MG63 (cell line): Measurements from ENCODE around the gene TFPT. TPM values are rescaled to one million over a fixed set of nuclear protein-coding genes. Genes with fewer than 3 reads are reported as not detected.

Experiments used
- DNase-seq: peaks from one replicate; pipeline ENCODE4 v3.0.0-alpha.2; 2020
- H3K27me3 ChIP-seq: fragments of 250-450 bp; sonication (Bioruptor Pico); 2 replicates; pipeline ENCODE4 v1.5.1; 2020; ENCODE audit warnings: mild to moderate bottlenecking, moderate library complexity
- H3K36me3 ChIP-seq: fragments of 250-450 bp; sonication (Bioruptor Pico); 2 replicates; pipeline ENCODE4 v1.5.1; 2020; ENCODE audit warnings: mild to moderate bottlenecking, moderate library complexity
- H3K4me3 ChIP-seq: fragments of 250-450 bp; sonication (Bioruptor Pico); 2 replicates; pipeline ENCODE4 v1.5.1; 2020; ENCODE audit warnings: mild to moderate bottlenecking, moderate library complexity
- H3K9me3 ChIP-seq: fragments of 250-450 bp; sonication (Bioruptor Pico); 2 replicates; pipeline ENCODE4 v1.5.1; 2020; ENCODE audit warnings: mild to moderate bottlenecking, moderate library complexity
- total RNA-seq: library from RNA; depleted of rRNA; stranded (reverse); fragments of >200 nt; shearing (Covaris generic); gene quantifications from 2 replicates; pipeline ENCODE4 v1.2.3, GENCODE V29; 2014; ENCODE audit warnings: low replicate concordance; rRNA removed

Gene TFPT, protein sequence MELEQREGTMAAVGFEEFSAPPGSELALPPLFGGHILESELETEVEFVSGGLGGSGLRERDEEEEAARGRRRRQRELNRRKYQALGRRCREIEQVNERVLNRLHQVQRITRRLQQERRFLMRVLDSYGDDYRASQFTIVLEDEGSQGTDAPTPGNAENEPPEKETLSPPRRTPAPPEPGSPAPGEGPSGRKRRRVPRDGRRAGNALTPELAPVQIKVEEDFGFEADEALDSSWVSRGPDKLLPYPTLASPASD
- 23.9 and 36.5 TPM in 2 replicates for total RNA-seq

DNA sequence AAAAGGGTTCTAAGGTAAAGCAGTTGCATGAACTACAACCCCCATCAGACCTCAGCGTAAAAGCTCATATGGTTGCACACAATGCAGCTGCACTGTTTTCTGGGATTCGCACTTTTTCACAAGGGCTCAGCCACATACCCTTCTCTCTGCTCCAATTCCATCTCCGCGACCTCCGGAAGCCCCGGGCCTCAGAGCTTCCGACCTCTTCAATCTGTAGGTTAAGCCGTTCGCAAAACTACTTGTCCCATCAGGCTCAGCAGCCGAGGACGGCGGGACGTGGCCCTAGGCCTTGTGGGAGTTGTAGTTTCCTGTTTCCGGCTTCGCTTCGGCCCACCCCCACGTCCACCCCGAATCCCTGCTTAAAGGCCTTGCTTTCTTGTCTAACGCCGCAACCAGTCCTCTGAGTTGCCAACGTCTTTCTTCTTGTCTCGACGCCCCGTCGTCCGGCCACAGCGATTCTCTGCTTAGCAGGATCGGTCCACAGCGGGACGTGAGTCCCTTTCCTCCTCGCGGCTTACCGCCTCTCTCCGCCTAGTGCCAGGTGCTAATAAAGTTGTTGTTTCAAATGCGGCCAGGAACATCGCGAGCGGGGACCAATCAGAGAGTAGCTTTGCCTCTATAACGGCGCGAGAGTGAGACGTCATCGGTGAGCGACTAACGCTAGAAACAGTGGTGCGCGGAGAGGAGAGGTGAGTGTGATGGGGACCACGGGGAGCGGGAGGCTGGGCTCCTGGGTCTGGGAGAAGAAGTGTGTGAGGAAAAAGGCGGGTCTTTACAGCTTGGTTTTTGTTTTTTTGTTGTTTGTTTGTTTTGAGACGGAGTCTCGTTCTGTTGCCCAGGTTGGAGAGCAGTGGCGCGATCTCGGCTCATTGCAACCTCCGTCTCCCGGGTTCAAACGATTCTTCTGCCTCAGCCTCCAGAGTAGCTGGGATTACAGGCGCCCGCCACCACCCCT lies at the start of gene TFPT, which contains the start of gene PRPF31:
TFPT (minus strand) TSS at position 549 of the 955 bp plus-strand sequence; CDS start at position 161, 388 bp downstream.
PRPF31 (plus strand) TSS at position 646 of the 955 bp plus-strand sequence. CDS start 2,525 bp downstream, outside the sequence.
- no peaks in the 10 kb centered on the region; the same call in 1 of the 2 replicates for H3K9me3 ChIP-seq
- peaks cover 36% of the 10 kb centered on the region for H3K36me3 ChIP-seq
- DNase-seq: peak; percentile 97

GRCh38 chr19:54165222-54165621 lies 49.8 kb upstream of the TFPT start:
- Histone ChIP-seq H3K9me3 (peaks cover 5% of the 10 kb centered on the region; the same call in 1 of the 2 replicates), H3K4me3 (no peak overlapping the region), H3K27me3 (peaks cover 5% of the 10 kb centered on the region), H3K36me3 (no peaks in the 10 kb centered on the region)
- no peak for DNase-seq

More for the DNA sequence above, at the start of gene TFPT, which contains the start of gene PRPF31:
- Histone ChIP-seq H3K27me3 (no peaks in the 10 kb centered on the region), H3K4me3 (peak within 1 kb of the TSS; percentile 99)

- no peak for DNase-seq
- Histone ChIP-seq H3K4me3 (no peak overlapping the region), H3K9me3 (peaks cover 5% of the 10 kb centered on the region; the same call in 1 of the 2 replicates), H3K36me3 (no peaks in the 10 kb centered on the region), H3K27me3 (peaks cover 5% of the 10 kb centered on the region)
These were observed 49.1 kb upstream of the TFPT start for GRCh38 chr19:54164369-54165068.

DNA sequence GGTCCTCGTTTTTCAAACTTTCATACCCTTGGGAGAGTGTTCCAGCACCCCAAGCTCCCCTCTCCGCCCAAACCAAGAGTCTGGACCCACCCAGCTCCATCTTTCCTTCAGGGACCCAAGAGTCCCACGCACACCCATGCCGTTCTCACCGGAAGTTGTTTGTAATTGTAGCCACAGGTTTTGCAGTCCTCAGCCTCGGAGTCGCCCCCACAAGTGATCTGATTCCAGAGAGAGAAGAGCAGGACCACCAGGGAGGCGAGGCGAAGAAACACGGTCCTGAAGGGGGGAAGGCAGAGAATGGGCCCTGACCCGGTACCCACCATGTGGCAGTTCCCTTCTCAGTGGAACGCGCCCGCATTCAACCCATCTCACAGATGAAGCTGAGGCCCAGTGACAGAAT lies 47.4 kb upstream of the TFPT start:
- Histone ChIP-seq H3K4me3 (no peak overlapping the region), H3K9me3 (peaks cover 5% of the 10 kb centered on the region; the same call in 1 of the 2 replicates), H3K36me3 (peaks cover 12% of the 10 kb centered on the region), H3K27me3 (peaks cover 5% of the 10 kb centered on the region)
- DNase-seq: no peak

DNA sequence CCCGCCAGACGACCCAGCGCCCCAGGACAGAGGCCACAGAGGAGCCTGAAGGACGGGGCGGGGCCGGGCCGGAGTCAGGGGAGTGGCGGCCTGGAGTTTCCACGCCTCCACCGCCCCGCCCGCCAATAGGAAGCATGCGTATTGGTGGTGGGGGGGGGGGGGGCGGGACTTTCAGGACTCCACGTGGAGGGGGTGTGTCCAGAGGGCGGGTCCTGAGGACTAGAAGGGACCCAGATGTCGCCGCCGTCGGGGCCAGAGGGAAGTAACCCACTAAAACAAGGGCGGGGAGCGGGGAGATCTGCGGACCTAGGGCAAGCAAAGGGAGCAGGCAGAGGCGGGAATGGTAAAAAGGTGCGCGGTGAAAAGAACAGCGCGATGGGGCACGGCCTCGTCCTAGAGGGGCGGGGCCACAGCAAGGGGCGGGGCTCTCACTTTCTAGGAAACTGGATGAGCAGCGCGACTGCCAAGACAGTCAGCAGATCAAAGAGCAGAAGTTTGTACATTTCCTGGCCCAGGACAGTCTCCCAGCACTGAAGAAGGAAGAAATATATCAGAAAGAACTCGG lies 46.9 kb upstream of the TFPT start:
- peaks cover 5% of the 10 kb centered on the region for H3K27me3 ChIP-seq

DNA sequence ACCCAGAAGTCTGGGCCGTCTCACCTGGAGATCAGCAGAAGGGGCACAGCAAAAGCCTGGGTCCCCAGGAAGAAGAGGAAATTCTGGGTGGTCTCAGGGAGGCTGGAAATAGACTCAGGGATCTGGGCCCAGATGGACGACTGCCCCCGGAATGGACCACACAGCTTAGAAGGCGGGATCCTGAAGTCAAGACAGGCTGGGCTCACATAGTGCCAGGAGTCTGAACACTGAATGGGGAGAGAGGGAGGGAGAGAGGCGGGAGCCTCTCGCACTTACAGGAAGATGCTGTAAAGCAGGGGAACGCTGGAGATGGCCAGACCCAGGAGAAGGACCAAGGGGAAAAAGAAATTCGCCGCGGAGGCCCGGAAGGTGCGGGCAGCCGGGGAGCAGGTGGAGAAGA lies 45.4 kb upstream of the TFPT start:
- no peak for DNase-seq
- Histone ChIP-seq H3K9me3 (peaks cover 5% of the 10 kb centered on the region; the same call in 1 of the 2 replicates), H3K4me3 (peak overlapping the region; percentile 83), H3K27me3 (no peaks in the 10 kb centered on the region), H3K36me3 (peaks cover 32% of the 10 kb centered on the region)

More for the DNA sequence above, 46.9 kb upstream of the TFPT start:
- H3K9me3 ChIP-seq: peaks cover 5% of the 10 kb centered on the region; the same call in 1 of the 2 replicates
- H3K36me3 ChIP-seq: peaks cover 17% of the 10 kb centered on the region
- H3K4me3 ChIP-seq: no peak overlapping the region
- no peak for DNase-seq

- Histone ChIP-seq H3K9me3 (peaks cover 5% of the 10 kb centered on the region; the same call in 1 of the 2 replicates), H3K36me3 (peaks cover 37% of the 10 kb centered on the region), H3K27me3 (no peaks in the 10 kb centered on the region), H3K4me3 (peak overlapping the region; percentile 83)
- no peak for DNase-seq
These were observed 44.8 kb upstream of the TFPT start for GRCh38 chr19:54160182-54160811.

GRCh38 chr19:54159352-54160181 lies 44.1 kb upstream of the TFPT start, which contains the start of gene LENG1:
Gene LENG1, minus strand, starts transcription at chr19:54159721. Its CDS starts 26 bp downstream, at chr19:54159695.
- peak; percentile 100 for DNase-seq
- H3K36me3 ChIP-seq: peaks cover 45% of the 10 kb centered on the region
- H3K27me3 ChIP-seq: no peaks in the 10 kb centered on the region
- peaks cover 3% of the 10 kb centered on the region; the same call in 1 of the 2 replicates for H3K9me3 ChIP-seq
- peak within 1 kb of the TSS; percentile 83 for H3K4me3 ChIP-seq

DNA sequence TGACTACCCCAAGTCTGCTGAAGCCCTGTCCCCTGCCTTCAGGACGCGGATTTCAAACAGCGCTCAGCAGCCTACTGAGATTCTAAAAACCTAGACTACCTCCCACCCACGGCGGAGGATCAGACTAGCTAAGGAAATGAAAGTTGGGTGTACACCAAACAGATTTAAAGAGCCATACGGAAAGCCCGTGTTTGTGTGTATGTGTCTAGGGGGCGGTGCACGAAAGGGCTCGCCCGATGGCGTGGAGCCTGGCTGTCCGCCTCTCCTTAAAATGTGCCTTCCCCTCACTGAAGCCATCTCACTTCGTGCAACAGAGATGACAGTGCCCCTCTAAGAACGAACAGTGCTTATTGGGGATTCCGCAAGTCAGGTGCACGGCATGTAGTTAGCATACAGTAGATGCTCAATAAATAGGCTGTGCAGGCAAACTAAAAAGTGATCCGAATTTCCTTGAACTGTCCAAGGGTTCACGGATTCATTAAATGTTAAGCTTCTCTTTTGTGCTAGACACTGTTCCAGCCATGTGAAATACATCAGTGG lies 43.4 kb upstream of the TFPT start:
- DNase-seq: no peak
- H3K36me3 ChIP-seq: peaks cover 52% of the 10 kb centered on the region
- peak overlapping the region; percentile 83 for H3K4me3 ChIP-seq
- H3K27me3 ChIP-seq: no peaks in the 10 kb centered on the region
- H3K9me3 ChIP-seq: no peaks in the 10 kb centered on the region

DNA sequence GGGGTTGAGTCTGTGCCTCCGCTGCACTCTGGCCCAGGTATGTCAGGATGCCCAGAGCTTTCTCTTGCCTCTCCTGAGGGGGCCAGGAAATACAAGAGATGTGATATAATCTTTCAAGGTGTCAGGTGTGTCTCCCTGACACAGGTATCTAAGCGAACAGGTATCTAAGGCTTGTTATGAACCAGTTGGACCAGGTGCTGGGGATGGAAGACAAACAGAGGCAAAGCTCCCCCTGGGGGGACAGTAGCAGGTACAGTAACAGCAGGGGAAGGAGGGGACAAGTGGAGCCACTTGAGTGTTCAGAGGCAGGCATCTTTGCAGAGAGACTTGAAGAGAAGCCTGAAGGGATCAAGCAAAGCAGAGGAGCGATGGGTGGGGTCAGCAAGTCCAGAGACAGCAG lies 41.5 kb upstream of the TFPT start:
- no peak overlapping the region for H3K4me3 ChIP-seq
- peaks cover 71% of the 10 kb centered on the region for H3K36me3 ChIP-seq
- no peaks in the 10 kb centered on the region for H3K27me3 ChIP-seq
- DNase-seq: no peak
- H3K9me3 ChIP-seq: no peaks in the 10 kb centered on the region

DNA sequence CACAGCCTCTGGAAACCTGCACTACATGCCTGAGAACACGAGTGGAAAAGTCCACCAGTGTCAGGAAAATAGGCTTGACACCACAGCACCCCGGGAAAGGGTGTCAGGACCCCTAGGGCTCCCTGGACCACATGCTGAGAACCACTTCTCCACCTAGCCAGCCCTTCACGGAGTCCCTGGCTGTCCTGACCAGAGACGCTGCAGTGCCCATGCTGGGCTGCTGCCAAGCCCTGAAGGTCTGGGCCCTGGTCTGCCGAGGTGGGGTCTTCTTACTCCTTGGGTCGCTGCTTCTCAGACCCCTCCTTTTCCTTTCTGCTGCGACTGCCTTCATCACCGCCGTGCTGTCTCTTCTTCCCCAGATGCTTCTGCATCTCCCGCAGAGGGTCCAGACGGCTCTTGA lies 41.0 kb upstream of the TFPT start:
- DNase-seq: no peak
- H3K36me3 ChIP-seq: peaks cover 76% of the 10 kb centered on the region
- no peaks in the 10 kb centered on the region for H3K27me3 ChIP-seq
- H3K9me3 ChIP-seq: no peaks in the 10 kb centered on the region
- H3K4me3 ChIP-seq: no peak overlapping the region

- H3K4me3 ChIP-seq: no peak overlapping the region
- no peaks in the 10 kb centered on the region for H3K27me3 ChIP-seq
- H3K36me3 ChIP-seq: peaks cover 83% of the 10 kb centered on the region
- H3K9me3 ChIP-seq: no peaks in the 10 kb centered on the region
- DNase-seq: no peak
These were observed 40.2 kb upstream of the TFPT start for GRCh38 chr19:54155694-54156093.

DNA sequence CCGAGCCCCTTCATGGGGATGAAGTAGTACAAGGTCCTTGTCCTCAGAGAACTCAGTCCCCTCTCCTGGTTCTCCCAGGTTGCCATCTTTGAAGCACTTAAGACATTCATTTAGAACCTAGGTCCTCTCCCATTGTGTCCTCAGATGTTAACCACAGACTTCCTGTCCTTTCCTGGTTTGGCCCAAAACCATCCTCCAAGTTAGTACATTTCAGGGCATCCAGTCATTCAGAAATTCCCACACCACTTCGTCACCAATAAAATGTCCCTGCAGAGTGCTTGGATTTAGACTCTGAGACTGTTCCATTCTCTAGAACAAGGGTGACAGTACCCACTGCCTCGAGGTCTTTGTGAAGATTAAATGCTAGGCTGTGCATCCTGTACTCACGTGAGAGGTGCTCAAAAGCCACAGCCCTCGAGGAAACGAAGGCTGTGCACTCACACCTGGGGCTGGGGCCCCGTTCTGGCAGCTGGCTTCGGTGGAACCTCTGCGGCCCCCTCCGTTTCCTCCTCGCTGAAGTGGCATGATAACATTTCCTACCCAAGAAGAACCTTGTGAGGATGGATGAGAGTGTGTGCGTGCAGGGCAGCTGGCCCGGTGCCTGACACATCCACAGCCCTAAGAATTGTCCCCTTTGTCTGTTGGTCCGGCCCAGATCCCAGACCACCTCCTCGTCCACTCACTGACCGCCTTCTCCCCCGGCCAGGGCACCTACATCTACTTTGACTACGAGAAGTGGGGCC lies 39.3 kb upstream of the TFPT start:
- Histone ChIP-seq H3K27me3 (no peaks in the 10 kb centered on the region), H3K4me3 (no peak overlapping the region), H3K36me3 (peaks cover 87% of the 10 kb centered on the region), H3K9me3 (no peaks in the 10 kb centered on the region)
- no peak for DNase-seq

GRCh38 chr19:54153731-54154326 lies 38.4 kb upstream of the TFPT start:
- H3K9me3 ChIP-seq: no peaks in the 10 kb centered on the region
- no peak for DNase-seq
- peaks cover 94% of the 10 kb centered on the region for H3K36me3 ChIP-seq
- no peak overlapping the region for H3K4me3 ChIP-seq
- no peaks in the 10 kb centered on the region for H3K27me3 ChIP-seq
